NOMO-1 treated with DMSO at 0.1 percent for 48 hours (cell line): ENCODE measurements around the gene DNAAF5.

Experiments
- DNase-seq: peaks from one replicate; lab custom pipeline; 2025; ENCODE audit not compliant: unreplicated experiment; lab: John Stamatoyannopoulos, UW

The DNAAF5 gene

GRCh38 chr7:726084-726853 is at the start of gene DNAAF5:
Gene DNAAF5, plus strand, starts transcription at chr7:726699. Its CDS starts 22 bp downstream, at chr7:726721.
- DNase-seq, result peak; percentile 85

DNA sequence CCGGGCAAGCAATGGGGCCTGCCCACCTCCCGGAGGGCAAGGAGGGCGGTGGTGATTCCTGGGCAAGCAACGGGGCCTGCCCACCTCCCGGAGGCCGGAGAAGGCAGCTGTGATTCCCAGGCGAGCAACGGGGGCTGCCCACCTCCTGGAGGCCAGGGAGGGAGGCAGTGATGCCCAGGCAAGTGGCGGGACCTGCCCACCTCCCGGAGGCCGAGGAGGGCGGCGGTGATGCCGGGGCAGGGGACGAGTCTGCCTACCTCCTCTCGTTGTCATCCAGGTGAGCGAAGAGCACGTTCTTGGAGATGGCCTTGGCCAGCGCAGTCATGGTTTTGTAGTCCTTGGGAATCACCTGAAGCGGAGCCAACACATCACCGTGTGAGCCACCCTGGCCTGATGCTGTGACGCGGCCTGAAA is 49.5 kb upstream of the DNAAF5 start:
- no peak for DNase-seq

GRCh38 chr7:680411-681127 is 45.9 kb upstream of the DNAAF5 start:
- no peak for DNase-seq

DNA sequence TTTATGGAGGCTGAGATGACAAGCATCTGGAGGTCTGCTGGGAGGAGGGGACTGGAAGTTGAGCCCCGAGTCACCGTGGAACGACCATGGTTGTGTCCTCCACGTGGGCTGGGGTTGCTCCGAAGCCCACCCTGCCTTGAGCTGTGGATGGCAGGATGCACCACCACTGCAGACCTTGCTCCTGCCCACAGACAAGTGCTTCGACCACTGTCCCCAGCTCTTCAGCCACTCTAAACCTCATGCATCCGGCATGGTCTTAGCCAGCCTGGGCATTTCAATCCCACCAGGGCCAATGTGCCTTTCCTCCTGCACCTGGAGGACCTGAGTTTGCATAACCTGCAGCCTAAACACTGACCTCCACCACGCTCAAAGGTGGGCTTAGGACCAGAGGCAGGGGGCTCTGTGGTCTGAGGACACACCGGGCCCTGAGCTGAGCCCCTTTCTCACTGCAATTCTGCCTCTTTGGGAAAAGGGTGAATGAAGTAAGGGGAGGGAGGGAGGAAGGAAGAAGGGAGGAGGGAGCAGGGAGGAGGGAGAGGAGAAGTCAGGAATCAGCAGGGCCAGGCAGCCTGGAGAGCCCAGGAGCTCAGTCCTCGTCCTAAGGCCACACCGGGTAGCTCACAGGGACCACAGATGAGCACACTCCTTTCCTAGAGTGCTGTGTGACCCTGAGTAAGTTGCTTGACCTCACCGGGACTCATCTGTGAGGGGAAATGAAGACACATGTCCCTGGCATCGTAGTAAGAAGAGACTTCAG is 44.8 kb upstream of the DNAAF5 start:
- DNase-seq, result no peak

DNA sequence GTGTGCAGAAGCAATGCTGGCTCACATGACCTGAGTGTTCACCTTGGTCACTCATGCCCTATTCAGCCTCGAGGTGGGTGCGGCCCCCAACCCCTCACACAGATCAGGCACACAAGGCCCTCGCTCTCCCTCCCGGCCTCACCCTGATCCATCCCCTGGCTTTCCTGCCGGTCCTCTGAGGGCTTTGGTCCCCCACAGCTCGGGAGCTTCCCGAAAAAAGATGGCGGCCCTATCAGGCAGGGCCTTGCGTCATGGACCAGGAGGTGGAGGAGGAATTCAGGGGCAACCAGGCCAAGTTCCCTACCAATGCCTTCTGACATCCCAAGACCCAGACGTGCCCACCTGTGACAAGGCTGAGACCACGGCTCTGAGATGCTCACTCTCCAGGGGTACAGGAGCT is 43.7 kb upstream of the DNAAF5 start:
- no peak for DNase-seq

DNA sequence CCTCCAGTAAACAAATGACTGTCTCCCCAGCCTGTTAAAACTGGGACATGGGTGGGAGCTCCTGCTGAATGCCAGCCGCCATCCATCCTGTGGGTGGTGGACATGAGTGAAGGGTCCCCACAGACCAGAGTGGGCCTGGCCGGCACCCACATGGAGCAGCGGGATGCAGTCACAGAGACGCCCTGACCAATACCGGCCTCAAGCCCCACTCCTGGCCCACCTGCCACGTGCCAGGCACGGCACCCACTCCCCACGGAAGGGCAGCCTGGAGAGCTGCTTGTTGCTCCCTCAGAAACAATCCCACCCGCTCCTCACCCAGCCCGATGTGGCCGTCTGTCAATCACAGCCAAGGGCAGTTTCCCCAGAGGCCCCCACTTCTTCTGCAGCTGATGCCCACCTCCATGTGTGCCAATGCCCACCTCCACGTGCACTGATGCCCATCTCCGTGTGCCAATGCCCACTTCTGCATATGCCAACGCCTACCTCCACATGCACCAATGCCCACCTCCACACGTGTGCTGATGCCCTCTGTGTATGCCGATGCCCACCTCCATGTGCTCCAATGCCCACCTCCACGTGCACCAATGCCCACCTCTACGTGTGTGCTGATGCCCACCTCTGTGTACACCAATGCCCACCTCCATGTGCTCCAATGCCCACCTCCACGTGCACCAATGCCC is 42.8 kb upstream of the DNAAF5 start:
- DNase-seq, result no peak

DNA sequence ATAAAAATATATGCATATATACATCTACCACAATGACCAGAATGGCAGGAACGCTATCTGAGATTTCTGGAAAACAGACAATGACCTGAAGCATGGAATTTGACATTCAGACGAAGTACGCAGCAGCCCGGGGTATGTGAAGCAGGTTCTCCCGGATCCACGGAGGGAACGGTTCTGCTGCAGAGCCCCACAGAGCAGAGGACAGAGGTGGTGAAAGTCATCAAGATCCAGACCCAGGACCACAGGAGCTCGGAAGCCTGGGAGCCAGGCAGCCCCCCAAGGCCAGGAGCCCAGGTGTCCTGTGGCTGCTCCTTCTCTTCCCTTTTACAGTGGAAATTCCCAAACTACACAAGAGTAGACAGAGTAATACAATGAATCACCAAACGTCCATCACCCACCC is 42.1 kb upstream of the DNAAF5 start:
- no peak for DNase-seq

- DNase-seq, result no peak
These were observed 41.0 kb upstream of the DNAAF5 start for GRCh38 chr7:685540-685939.

- DNase-seq, result no peak
These were observed 35.8 kb upstream of the DNAAF5 start for GRCh38 chr7:690478-691360.

DNA sequence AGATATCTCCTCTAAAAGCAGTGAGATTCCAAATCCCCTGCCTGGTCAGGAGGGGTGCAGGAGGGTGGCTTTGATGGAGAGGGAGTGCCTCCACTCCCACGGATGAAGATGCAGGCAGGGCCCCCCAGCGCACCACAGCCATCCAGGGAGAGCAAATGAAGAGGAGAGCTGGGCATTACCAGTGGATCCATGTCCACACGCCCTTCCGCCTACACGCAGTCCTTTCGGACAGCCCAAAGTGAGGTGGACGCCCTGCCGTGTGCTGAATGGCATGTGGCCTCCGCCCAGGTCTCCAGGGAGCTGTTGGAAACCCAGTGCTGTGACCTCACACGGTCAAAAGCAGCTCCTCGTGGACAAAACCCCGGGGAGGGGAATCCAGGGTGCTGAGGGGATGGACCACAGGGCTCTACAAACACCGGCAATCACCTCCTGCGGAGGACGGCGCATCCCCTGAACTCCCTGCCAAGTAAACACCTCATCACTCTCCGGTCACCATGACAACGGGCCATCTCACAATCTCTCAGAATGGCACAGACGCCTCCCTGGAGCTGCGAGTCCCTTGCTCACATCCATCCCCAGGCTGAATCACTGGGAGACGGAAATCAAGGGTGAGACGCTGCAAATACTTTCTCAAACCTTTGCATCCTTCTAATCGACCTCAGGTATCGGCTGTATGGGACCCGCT is 35.0 kb upstream of the DNAAF5 start:
- DNase-seq, result no peak

DNA sequence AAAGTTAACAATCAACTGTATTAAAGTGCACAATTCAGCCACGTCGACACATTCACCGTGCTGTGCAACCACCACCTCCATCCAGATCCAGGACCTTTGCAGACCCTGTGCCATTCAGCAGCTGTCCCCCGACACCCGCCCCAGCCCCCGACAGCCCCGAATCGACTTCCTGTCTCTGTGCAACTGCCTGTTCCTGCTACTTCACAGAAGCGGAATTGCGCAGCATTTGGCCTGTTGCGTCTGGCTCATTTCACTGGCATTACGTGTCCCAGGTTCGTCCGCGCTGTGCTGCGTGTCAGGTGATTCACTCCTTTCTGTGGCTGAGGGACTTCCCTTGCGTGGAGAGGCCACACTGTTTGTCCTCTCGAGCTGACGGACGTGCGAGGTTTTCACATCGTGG is 33.2 kb upstream of the DNAAF5 start:
- DNase-seq, result no peak

DNA sequence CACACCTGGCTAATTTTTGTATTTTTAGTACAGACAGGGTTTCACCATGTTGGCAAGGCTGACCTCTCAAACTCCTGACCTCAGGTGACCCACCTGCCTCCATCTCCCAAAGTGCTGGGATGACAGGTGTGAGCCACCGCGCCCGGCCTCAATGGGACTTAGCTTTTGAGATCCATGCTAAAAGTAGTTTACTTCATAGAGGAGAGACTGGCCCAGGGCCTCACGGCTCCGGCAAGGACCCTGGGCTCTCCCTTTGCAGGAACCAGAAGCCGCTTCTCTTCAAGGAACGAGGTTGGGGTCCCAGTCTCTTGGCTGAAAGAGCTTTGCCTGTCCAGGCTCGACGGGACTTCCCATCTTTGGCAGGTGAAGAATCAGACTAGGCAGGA is 30.1 kb upstream of the DNAAF5 start:
- no peak for DNase-seq

DNA sequence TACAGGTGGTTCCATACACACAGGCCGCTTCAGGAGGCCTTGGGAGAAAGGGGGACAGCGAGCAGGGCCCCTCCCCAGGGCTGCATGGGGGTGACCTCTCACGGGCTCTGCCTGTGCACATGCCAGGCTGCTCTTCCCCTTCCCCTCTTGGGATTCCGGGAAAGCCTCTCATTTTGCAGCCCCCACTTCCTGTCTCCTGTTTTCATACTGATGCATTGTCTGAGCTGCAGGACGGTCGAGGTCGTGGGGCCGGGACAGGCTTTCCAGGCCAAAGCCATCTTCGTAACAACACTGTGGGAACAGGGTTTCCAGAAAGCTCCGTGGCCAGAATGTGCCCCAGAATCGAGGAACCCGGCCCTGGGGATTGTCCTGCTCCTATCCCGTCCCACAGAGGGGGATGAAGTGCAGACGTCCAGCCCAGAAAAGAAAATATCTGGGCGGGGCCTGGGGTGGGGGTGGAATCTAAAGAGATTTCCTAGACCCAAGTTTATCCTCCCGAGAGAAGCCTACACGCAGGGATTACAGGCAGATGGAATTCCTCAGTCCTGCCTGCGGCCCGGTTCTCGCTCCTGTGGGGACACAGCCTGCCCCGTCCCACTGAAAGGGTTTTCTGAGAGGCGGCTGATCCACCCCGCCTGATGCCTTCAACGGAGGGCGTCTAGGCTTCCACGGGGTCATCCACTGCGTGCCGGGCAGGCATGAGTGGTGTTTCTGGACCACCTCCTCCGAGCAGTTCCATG is 29.5 kb upstream of the DNAAF5 start:
- no peak for DNase-seq

DNA sequence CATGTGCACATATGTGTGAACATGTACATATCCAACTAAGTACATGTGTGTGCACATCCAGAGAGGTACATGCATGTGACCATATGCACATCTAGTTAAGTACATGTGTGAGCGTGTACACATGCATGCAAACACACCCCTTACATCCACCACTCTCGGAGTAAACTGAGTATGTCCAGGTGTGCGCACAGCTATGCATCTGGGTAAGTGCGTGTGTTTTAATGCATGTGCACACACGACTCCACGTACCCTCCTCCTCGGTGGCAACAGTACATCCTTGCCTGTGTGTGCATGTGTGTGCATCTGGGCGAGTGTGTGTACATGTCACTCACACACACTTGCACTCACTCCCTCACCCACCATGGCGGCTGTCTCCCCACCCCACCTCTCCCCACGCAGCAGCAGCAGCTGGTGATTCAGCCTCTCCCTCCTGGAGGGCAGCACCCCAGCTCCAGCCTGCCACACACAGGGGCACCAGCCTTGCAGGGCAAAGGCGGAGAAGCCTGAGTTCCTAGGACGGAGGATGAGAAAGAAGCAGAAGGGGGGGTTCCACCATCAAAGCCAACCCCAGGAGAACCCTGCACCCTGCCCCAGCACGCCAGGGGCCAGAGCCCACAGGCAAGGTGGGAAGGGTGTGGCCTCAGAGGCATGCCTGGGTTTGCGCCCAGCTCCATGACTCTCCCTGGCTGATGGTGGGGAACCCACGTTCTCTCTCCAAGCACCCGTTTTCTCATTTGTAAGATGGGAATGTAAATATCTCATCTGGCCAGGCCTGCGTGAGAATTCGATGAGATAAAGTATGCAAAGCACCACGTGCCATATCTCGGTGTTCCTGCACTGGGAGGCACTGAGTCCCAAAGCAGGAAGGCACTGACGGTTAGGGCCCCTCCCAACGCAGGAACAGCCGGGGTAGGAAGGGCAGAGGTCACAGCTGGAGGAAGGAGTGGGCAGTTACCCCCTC is 27.7 kb upstream of the DNAAF5 start:
- no peak for DNase-seq

DNA sequence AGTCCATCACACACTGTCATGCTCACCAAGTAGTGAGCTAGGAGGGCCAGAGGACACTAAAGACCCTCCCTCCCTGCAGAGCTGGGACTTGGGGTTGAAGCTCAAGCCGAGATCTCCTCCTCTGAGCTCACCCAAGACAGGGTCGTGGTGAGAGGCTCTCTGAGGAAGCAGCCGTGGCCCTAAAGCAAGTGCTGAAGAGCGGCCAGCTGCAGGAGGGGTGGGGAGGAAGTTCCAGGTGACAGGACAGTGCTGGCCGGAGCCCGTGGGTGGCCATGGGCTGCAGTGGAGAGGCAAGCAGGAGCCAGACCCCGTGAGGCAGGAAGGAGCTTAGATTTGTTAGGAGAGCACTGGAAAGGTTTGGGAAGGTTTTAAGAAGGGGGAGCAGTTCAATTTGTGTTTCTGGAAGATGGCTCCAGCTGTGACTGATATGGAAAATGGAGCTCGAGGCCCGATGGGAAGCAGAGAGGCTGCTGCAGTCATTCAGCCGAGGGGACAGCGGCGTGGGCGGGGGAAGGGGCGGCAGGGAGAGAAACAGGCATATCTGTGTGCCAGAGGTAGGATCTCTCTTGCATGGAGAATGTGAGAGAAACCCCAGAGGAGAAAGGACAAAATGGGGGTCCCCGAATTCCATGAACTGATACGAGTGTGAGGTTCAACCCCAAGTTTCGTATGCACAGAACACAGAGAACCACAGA is 26.9 kb upstream of the DNAAF5 start:
- DNase-seq, result no peak

DNA sequence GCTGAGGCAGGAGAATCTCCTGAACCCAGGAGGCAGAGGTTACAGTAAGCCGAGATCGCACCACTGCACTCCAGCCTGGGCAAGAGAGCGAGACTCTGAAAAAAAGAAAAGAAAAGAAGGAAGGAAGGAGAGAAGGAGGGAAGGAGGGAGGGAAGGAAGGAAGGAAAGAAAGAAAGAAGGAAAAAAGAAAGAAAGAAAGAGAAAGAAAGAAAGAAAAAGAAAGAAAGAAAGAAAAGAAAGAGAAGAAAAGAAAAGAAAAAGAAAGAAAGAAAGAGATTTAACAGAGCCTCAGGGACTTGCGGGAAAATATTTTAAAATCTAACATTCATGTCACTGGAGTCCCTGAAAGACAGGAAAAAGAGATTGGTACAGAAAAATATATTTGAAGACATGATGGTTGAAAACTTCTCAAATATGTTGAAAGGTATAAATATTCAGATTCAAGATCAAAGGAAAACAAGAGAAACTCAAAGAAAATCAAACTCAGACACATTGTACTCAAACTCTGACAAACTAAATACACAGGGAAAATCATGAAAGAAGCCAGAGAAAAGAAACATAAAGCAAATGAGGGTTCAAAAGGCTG is 25.3 kb upstream of the DNAAF5 start:
- no peak for DNase-seq

- no peak for DNase-seq
These were observed 23.4 kb upstream of the DNAAF5 start for GRCh38 chr7:703049-703448.
